NCI-H446 treated with DMSO at 0.1 percent for 48 hours (cell line): ENCODE results near the gene PCMTD2.

Experiments
- DNase-seq: peaks from one replicate; lab custom pipeline; 2025; lab: John Stamatoyannopoulos, UW

Gene PCMTD2

DNA sequence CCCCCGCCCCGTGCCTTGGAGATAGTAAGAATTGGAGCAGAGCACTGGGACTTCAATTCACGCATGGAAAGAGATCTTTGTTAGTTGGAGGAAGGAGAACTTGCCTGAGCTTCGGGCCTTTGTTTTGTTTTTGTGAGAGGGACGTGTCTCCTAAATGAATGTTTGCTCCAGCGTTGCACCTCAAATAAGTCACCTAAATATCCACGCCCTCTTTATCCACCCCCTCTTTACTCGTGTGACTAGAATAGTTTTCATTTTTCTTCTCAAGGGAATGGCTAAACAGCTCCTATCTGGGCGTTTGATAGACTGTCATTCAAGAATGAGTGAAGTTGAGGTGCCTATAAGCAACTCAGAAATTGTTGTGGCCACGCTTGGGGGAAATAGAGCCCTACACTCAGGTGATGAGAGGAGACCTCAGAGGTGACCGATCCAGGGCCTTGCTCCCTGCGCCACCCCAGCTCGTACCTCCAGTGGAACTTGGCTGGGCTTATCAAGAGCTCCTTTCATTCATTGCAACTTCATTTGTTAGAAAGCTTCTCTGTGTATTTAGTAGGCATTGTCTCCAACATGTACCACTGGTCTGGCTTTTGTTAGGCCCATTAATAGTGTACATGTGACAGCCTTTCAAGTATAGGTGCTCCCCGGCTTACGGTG, 861 bp downstream of the PCMTD2 start:
- DNase-seq: no peak

DNA sequence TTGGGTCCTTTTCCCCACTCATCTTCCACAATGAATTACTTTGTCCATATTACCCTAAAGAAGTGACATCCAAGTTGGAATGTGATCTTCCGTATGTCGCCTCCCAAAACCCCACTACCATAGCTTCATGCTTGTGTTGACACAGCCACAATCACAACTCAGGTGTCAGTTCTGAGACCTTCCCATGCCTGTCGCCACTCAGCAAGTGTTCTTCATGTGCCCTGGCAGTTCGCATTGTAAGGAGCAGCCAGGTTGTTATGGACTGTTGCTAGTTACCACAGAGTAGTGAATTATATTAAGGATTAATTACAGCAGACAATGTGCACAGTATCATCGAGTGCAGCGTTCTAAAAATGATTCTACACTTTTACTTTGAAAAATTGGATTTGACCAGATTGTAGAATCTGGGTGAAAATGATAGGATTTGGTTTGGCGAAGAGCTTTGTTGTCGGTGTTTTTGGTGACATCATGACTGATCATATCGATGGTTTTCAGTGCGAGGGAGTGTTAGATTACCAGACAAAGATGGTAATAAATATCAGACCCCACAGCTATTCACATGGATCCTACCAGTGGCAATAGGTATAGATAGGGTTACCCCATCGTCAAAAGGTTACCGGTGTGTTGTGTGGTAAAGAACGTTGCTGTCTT, 1.7 kb downstream of the PCMTD2 start:
- DNase-seq: no peak

GRCh38 chr20:64258071-64258823, 2.7 kb downstream of the PCMTD2 start:
- DNase-seq: no peak

DNA sequence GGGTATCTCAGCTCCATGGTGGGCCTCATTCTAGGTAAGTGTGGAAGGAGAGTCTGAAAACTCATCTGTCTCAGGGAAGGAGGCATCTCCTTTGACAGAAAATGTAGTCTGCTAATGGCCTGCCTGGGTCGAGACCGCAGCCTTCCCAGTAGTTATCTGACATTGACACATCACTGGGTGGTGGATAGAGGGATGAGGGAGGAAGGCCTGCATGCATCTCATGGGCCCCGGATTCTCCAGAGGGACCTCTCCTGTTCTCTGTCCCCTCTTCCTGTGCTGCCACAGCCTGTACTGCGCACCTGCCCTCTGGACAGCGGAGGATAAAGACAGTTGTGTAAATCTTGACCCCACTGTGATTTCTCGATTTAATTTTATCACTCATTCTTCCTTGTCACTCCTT, 4.7 kb downstream of the PCMTD2 start:
- DNase-seq: no peak

DNA sequence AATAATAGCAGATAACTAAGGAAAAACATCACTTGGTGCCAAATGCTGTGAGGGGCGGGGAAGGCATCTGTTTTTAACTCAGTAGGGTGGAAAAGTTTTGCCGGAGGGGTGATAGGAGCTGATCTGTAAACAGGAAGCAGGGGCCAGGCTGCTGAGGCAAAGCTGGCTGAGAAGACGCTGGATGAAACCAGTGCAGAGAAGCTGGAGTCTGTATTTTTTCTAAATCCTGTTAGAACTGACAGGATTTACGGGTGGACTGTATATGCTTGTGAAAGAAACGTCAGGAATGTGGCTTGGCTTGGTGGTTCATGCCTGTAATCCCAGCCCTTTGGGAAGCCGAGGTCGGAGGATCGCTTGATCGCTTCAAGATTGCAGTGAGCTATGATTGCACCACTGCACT, 5.6 kb downstream of the PCMTD2 start:
- DNase-seq: no peak

DNA sequence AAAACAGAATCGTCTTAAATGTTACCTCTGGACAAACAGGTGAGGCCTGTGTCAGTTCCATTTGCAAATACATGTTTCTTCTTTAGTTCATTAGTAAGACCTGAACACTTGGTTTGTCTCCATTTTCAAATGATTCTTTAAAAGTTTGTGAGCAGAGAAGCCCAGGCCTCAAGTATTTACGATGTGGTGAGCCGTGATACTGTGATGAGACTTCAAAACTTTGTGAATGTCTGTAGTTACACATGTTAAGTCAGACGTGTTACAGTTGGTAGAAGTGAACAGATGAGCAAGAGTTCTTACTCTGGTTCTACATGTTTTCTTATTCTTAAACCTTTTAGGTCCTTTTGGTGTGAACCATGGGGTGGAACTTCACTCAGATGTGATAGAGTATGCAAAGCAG, 8.5 kb downstream of the PCMTD2 start:
- no peak for DNase-seq

GRCh38 chr20:64265201-64265600, 9.7 kb downstream of the PCMTD2 start:
- DNase-seq: no peak

DNA sequence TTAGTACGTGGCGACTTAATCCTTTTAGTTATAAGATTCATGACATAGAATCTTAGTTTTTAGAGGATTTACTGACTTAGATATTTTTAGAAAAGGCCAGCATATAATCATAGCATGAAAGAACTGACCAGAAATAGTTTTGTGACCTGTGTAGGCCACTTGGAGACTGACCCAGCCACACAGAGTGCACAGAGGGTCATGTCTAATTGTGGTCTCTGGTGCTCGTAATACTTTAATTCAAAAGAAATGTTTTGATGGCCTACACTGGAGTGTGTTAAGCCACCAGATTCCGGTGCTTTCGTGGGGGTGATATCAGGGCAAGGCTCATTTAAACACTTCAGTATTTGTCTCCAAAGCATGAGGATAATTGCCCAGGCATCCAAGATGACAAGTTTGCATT, 11.4 kb downstream of the PCMTD2 start:
- no peak for DNase-seq

DNA sequence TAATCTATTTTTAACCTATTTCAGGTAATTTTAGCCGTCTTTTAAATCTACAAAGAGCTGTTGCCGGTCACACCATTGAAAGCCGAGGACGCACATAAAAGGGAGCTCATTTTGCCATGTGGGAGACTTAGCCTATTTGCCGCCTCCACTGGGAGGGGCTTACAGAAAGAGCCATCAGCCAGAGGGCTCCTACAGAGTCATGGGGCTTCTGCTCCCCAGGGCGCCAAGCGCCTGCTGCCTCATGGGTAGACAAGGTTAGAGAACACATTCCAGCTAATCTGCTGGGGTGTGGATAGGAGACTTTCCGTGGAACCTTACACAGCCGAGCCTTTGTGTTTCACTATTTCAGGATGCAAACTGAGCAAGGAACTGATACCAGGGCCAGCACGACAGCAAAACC, 12.6 kb downstream of the PCMTD2 start:
- DNase-seq: no peak

DNA sequence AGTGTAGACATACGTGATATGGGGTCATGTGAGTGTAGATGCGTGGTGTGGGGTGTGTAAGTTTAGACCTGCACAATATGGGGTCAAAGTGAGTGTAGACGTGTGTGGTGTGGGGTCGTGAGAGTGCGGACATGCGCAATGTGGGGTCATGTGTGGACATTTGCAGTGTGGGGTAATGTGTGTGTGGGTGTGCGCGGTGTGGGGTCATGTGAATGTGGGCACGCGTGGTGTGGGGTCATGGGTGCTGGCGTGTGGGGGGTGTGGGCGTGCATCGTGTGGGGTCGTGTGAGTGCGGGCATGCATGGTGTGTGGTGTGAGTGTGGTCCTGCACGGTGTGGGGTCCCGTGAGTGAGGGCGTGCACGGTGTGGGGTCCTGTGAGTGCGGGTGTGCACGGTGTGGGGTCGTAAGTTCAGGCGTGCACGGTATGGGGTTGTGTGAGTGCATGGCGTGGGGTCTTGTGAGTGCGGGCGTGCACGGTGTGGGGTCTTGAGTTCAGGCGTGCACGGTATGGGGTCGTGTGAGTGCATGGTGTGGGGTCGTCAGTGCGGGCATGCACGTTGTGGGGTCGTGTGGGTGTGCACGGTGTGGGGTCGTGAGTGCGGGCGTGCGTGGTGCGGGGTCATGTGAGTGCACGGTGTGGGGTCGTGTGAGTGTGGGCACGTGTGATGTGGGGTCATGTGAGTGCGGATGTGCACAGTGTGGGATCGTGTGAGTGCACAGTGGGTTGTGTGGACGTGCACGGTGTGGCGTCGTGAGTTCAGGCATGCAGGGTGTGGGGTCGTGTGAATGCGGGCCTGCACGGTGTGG, 14.3 kb downstream of the PCMTD2 start:
- no peak for DNase-seq

GRCh38 chr20:64271636-64272035, 16.1 kb downstream of the PCMTD2 start:
- DNase-seq: no peak

- no peak for DNase-seq
Measured at GRCh38 chr20:64273109-64273508, 17.6 kb downstream of the PCMTD2 start.

DNA sequence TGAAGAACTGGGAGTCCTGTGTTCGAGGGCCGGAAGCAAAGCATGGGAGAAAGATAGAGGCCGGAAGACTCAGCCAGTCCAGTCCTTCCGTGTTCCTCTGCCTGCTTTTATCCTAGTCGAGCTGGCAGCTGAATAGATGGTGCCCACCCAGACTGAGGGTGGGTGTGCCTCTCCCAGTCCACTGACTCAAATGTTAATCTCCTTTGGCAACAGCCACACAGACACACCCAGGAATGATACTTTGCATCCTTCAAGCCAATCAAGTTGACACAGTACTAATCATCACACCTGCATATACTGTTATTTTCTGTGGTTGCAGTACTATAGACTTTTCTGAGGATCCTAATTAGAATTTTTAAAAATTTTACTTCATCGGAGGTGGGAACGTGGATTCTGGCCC, 21.3 kb downstream of the PCMTD2 start:
- DNase-seq: no peak

DNA sequence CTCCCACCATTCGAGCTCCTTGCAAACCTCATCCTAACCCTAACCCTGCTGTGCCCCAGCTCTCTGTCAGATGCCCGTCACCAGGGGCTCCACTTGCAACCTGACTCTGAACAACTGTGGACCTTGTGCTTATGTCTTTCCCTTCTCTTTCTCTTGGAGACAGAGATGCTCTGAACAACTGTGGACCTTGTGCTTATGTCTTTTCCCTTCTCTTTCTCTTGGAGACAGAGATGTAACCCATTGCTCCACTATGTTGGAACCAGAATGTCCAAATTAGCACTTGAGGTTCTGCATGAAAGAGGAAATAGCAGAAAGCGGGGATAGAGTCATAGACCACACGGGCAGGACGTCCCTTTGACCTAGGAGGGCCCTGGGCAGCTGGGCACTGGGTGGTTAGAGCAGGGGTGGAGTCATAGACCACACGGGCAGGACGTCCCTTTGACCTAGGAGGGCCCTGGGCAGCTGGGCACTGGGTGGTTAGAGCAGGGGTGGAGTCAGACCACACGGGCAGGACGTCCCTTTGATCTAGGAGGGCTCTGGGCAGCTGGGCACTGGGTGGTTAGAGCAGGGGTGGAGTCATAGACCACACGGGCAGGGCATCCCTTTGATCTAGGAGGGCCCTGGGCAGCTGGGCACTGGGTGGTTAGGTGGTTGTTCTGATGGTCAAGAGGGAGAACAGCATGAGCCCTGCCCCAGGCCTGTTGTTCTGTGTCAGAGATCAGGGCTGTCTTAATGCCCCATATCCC, 22.2 kb downstream of the PCMTD2 start:
- DNase-seq: no peak

- no peak for DNase-seq
Measured at GRCh38 chr20:64278317-64278681, 22.8 kb downstream of the PCMTD2 start.

- no peak for DNase-seq
Measured at GRCh38 chr20:64279826-64280459, 24.4 kb downstream of the PCMTD2 start.

- no peak for DNase-seq
Measured at GRCh38 chr20:64280460-64280843, 24.9 kb downstream of the PCMTD2 start.

GRCh38 chr20:64283646-64284045, 28.1 kb downstream of the PCMTD2 start:
- DNase-seq: no peak

DNA sequence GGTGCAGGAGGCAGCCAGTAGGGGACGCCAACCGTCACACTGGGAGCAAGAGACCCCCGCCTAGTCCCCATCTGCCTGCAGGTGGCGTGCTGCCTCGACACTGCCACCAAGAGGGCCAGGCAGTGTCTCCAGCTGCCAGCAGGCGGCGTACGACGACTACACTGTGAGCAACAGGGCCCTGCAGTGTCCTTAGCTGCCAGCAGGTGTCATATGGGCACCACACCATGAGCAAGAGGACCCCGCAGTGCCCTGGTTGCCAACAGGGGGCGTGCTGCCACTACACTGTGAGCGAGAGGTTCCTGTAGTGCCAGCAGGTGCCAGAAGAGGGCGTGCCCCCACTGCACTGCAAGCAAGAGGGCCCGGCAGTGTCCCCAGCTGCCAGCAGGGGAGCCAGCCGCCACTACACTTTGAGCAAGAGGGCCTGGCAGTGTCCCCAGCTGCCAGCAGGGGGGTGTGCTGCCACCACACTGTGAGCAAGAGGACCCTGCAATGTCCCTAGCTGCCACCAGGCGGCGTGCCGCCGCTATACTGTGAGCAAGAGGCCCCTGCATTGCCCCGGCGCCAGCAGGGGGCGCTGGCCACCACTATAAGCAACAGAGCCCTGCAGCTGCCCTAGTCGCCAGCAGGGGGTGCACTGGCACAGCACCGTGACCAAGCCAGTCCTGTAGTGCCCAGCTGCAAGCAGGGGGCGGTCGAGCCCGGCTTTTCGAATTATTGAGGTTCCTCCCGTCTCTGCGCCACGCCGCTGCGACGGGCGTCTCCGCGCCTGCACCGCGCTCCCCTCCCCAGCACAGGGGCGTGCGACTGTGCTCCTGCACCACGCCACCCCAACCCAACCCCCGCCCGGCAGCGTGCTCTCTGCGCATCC, 30.3 kb downstream of the PCMTD2 start:
- peak; percentile 27 for DNase-seq
